Measurements from ENCODE around the gene RPLP2. TPM values are rescaled to one million over a fixed set of nuclear protein-coding genes. Genes with fewer than 3 reads are reported as not detected.

RPLP2 gene
- total RNA-seq, 3 donors from 2014 or later, result 583 to 1,665 (median 1,093) TPM

GRCh38 chr11:824292-824880 is 14.6 kb downstream of the RPLP2 start:
- H3K27me3 ChIP-seq, result no peaks in the 10 kb centered on the region
- TF ChIP-seq POLR2A (IDR thresholded peaks at IDR 0.05), result no peak
- TF ChIP-seq CTCF (IDR thresholded peaks at IDR 0.05), result no peak
- TF ChIP-seq POLR2AphosphoS5 (IDR thresholded peaks at IDR 0.05), result no peak
- peak overlapping the region; percentile 33 to 50 for H3K27ac ChIP-seq
- no peak for DNase-seq (ENCODE audit: low spot score in 2 of 2)
- H3K36me3 ChIP-seq, result peaks cover 9% of the 10 kb centered on the region
- intact Hi-C loops (cut with DNase I; ENCODE audit: low total_unique reads), result no loop called here
- H3K4me3 ChIP-seq, result no peak overlapping the region
- H3K4me1 ChIP-seq, result peaks cover 25 to 57% of the 10 kb centered on the region in 2 donors
- H3K9me3 ChIP-seq, result no peaks in the 10 kb centered on the region

- TF ChIP-seq POLR2A (IDR thresholded peaks at IDR 0.05) (no peak), POLR2AphosphoS5 (IDR thresholded peaks at IDR 0.05) (no peak), CTCF (IDR thresholded peaks at IDR 0.05) (no peak)
- H3K27me3 ChIP-seq, result no peaks in the 10 kb centered on the region
- H3K4me3 ChIP-seq, result no peak overlapping the region
- DNase-seq (ENCODE audit: low spot score in 2 of 2), result no peak
- H3K27ac ChIP-seq, result peak overlapping the region; percentile 33 to 50
- H3K4me1 ChIP-seq, result peaks cover 30 to 62% of the 10 kb centered on the region in 2 donors
- peaks cover 9% of the 10 kb centered on the region for H3K36me3 ChIP-seq
- intact Hi-C loops (cut with DNase I; ENCODE audit: low total_unique reads), result no loop called here
- no peaks in the 10 kb centered on the region for H3K9me3 ChIP-seq
Observed at GRCh38 chr11:824942-825341, 15.2 kb downstream of the RPLP2 start.

- no peak for TF ChIP-seq CTCF (IDR thresholded peaks at IDR 0.05)
- peak in 2 of 3 donors; percentile 14 to 38 for TF ChIP-seq POLR2AphosphoS5 (IDR thresholded peaks at IDR 0.05)
- TF ChIP-seq POLR2A (IDR thresholded peaks at IDR 0.05), result no peak
- H3K4me1 ChIP-seq, result peaks cover 34 to 63% of the 10 kb centered on the region in 2 donors
- peak overlapping the region; percentile 79 to 94 for H3K27ac ChIP-seq
- intact Hi-C loops (cut with DNase I; ENCODE audit: low total_unique reads), result no loop called here
- no peaks in the 10 kb centered on the region for H3K9me3 ChIP-seq
- H3K4me3 ChIP-seq, result peak overlapping the region in 2 of 3 donors; percentile 60 to 79
- no peaks in the 10 kb centered on the region for H3K27me3 ChIP-seq
- DNase-seq (ENCODE audit: low spot score in 2 of 2), result peak in 1 of 2 donors; percentile 85
- peaks cover 9% of the 10 kb centered on the region for H3K36me3 ChIP-seq
Observed at GRCh38 chr11:825366-826226, 15.8 kb downstream of the RPLP2 start.

- Histone ChIP-seq H3K9me3 (no peaks in the 10 kb centered on the region), H3K27ac (peak overlapping the region; percentile 79 to 94), H3K36me3 (peaks cover 9% of the 10 kb centered on the region), H3K27me3 (no peaks in the 10 kb centered on the region), H3K4me3 (peak overlapping the region in 2 of 3 donors; percentile 60 to 79), H3K4me1 (peaks cover 29 to 63% of the 10 kb centered on the region in 2 donors)
- no peak for TF ChIP-seq POLR2AphosphoS5 (IDR thresholded peaks at IDR 0.05)
- TF ChIP-seq POLR2A (IDR thresholded peaks at IDR 0.05), result no peak
- no peak for TF ChIP-seq CTCF (IDR thresholded peaks at IDR 0.05)
- intact Hi-C loops (cut with DNase I; ENCODE audit: low total_unique reads), result no loop called here
- no peak for DNase-seq (ENCODE audit: low spot score in 2 of 2)
Observed at GRCh38 chr11:826227-826621, 16.5 kb downstream of the RPLP2 start.

- intact Hi-C loops (cut with DNase I; ENCODE audit: low total_unique reads), result no loop called here
Observed at GRCh38 chr11:826836-827145, 17.0 kb downstream of the RPLP2 start.

More at GRCh38 chr11:826836-827145, 17.0 kb downstream of the RPLP2 start:
- DNase-seq (ENCODE audit: low spot score in 2 of 2), result no peak
- peak overlapping the region; percentile 79 to 94 for H3K27ac ChIP-seq
- peak overlapping the region; percentile 39 to 79 (median 60) for H3K4me3 ChIP-seq
- no peak for TF ChIP-seq CTCF (IDR thresholded peaks at IDR 0.05)
- H3K36me3 ChIP-seq, result peaks cover 9% of the 10 kb centered on the region
- H3K9me3 ChIP-seq, result no peaks in the 10 kb centered on the region
- H3K27me3 ChIP-seq, result no peaks in the 10 kb centered on the region
- H3K4me1 ChIP-seq, result peaks cover 28 to 57% of the 10 kb centered on the region in 2 donors
